Karpas-422 (cell line): ENCODE measurements around the gene ANKRD52. TPM values are rescaled to one million over a fixed set of nuclear protein-coding genes. Genes with fewer than 3 reads are reported as not detected.
"Not testable (repeated sequence)": the region's sequence is repeated elsewhere in the genome, so short reads cannot be mapped to it uniquely, and the experiment has no call there.

ENCODE experiments used
- DNase-seq: peaks from one replicate; pipeline ENCODE4 v3.0.0-alpha.2; 2015
- H2AFZ ChIP-seq: fragments of 200-600 bp; sonication (generic); 2 replicates; pipeline ENCODE4 v1.6.1; 2014; ENCODE audit warnings: antibody characterized with exemption, low read length, mixed read lengths
- H3K27ac ChIP-seq: fragments of 200-600 bp; sonication (generic); 2 replicates; pipeline ENCODE4 v1.5.1; 2014; ENCODE audit warnings: mild to moderate bottlenecking, low read length, moderate library complexity
- H3K27me3 ChIP-seq: fragments of 200-600 bp; sonication (generic); 2 replicates; pipeline ENCODE4 v1.6.1; 2014; ENCODE audit warnings: low read length, mixed read lengths
- H3K36me3 ChIP-seq: fragments of 200-600 bp; sonication (generic); 2 replicates; pipeline ENCODE4 v1.6.1; 2014; ENCODE audit warnings: low read length, mixed read lengths; ENCODE audit not compliant: insufficient read depth
- H3K4me1 ChIP-seq: fragments of 200-600 bp; sonication (generic); 2 replicates; pipeline ENCODE4 v1.6.1; 2014; ENCODE audit warnings: mild to moderate bottlenecking, low read length, mixed read lengths
- H3K4me2 ChIP-seq: fragments of 200-600 bp; sonication (generic); 2 replicates; pipeline ENCODE4 v1.6.1; 2014; ENCODE audit warnings: low read length, low read depth, mild to moderate bottlenecking; ENCODE audit not compliant: poor library complexity, severe bottlenecking
- H3K4me3 ChIP-seq: fragments of 200-600 bp; sonication (generic); 2 replicates; pipeline ENCODE4 v1.5.1; 2014; ENCODE audit warnings: mild to moderate bottlenecking, antibody characterized with exemption, low read length, mixed read lengths
- H3K79me2 ChIP-seq: fragments of 200-600 bp; sonication (generic); 2 replicates; pipeline ENCODE4 v1.6.1; 2014; ENCODE audit warnings: mild to moderate bottlenecking, low read length, mixed read lengths
- H3K9ac ChIP-seq: fragments of 200-600 bp; sonication (generic); 2 replicates; pipeline ENCODE4 v1.6.0; 2014; ENCODE audit warnings: low read length
- H3K9me2 ChIP-seq: fragments of 200-600 bp; sonication (generic), shearing (Covaris generic); replicated peaks from 2 replicates; pipeline ENCODE4 v1.6.0; 2014; ENCODE audit warnings: mild to moderate bottlenecking, low read length, moderate library complexity; ENCODE audit not compliant: insufficient read depth
- H3K9me3 ChIP-seq: fragments of 300-700, 200-600 bp; sonication (generic); 2 replicates; pipeline ENCODE4 v1.6.1; 2014; ENCODE audit warnings: low read length, mixed read lengths
- H4K20me1 ChIP-seq: fragments of 200-600 bp; sonication (generic); 2 replicates; pipeline ENCODE4 v1.6.1; 2014; ENCODE audit warnings: mild to moderate bottlenecking, antibody characterized with exemption, low read length, low read depth; ENCODE audit not compliant: insufficient read depth
- total RNA-seq: library from RNA; depleted of rRNA; stranded (reverse); fragments of >200 nt; shearing (Covaris generic); gene quantifications from 2 replicates; pipeline ENCODE4 v1.2.3, GENCODE V29; 2014; ENCODE audit warnings: low replicate concordance

Gene ANKRD52
- total RNA-seq, 1 experiment from 2014 or later, result 14.3 TPM

- Histone ChIP-seq H3K4me2 (no peak overlapping the region), H3K9me3 (no peaks in the 10 kb centered on the region), H3K79me2 (peaks cover 13% of the 10 kb centered on the region; the same call in 1 of the 2 replicates), H3K27me3 (no peaks in the 10 kb centered on the region), H3K4me1 (no peaks in the 10 kb centered on the region), H4K20me1 (no peaks in the 10 kb centered on the region), H3K36me3 (peaks cover 52% of the 10 kb centered on the region), H3K4me3 (no peak overlapping the region), H3K9ac (no peak overlapping the region), H3K9me2 (no peaks in the 10 kb centered on the region), H2AFZ (no peak overlapping the region), H3K27ac (no peak overlapping the region)
- no peak for DNase-seq
Observed at GRCh38 chr12:56282579-56282978, 24.4 kb upstream of the ANKRD52 start.

- no peaks in the 10 kb centered on the region for H3K9me3 ChIP-seq
- H2AFZ ChIP-seq, result no peak overlapping the region
- H3K9ac ChIP-seq, result no peak overlapping the region
- DNase-seq, result no peak
- peaks cover 13% of the 10 kb centered on the region; the same call in 1 of the 2 replicates for H3K79me2 ChIP-seq
- no peak overlapping the region for H3K27ac ChIP-seq
- no peaks in the 10 kb centered on the region for H3K27me3 ChIP-seq
- peaks cover 52% of the 10 kb centered on the region for H3K36me3 ChIP-seq
- H3K4me1 ChIP-seq, result no peaks in the 10 kb centered on the region
- no peaks in the 10 kb centered on the region for H3K9me2 ChIP-seq
- no peaks in the 10 kb centered on the region for H4K20me1 ChIP-seq
- H3K4me3 ChIP-seq, result no peak overlapping the region
- H3K4me2 ChIP-seq, result no peak overlapping the region
Observed at GRCh38 chr12:56282030-56282429, 23.8 kb upstream of the ANKRD52 start.

- Histone ChIP-seq H3K27ac (no peak overlapping the region), H2AFZ (no peak overlapping the region), H3K9ac (no peak overlapping the region), H3K27me3 (no peaks in the 10 kb centered on the region), H3K9me2 (no peaks in the 10 kb centered on the region), H4K20me1 (no peaks in the 10 kb centered on the region), H3K79me2 (peaks cover 4% of the 10 kb centered on the region; the same call in 1 of the 2 replicates), H3K4me1 (no peaks in the 10 kb centered on the region), H3K36me3 (peaks cover 47% of the 10 kb centered on the region), H3K9me3 (no peaks in the 10 kb centered on the region), H3K4me2 (no peak overlapping the region), H3K4me3 (no peak overlapping the region)
- no peak for DNase-seq
Observed at GRCh38 chr12:56280849-56281248, 22.7 kb upstream of the ANKRD52 start.

GRCh38 chr12:56278905-56279304 is 20.7 kb upstream of the ANKRD52 start:
- DNase-seq, result no peak
- no peaks in the 10 kb centered on the region for H3K4me1 ChIP-seq
- H3K27me3 ChIP-seq, result no peaks in the 10 kb centered on the region
- no peak overlapping the region for H3K4me2 ChIP-seq
- H3K79me2 ChIP-seq, result 0 out of 2 replicates have a peak, but pooled peaks cover 2% of the 10 kb centered on the region
- H4K20me1 ChIP-seq, result no peaks in the 10 kb centered on the region
- H3K9me2 ChIP-seq, result no peaks in the 10 kb centered on the region
- H3K27ac ChIP-seq, result no peak overlapping the region
- H3K36me3 ChIP-seq, result peaks cover 53% of the 10 kb centered on the region
- no peak overlapping the region for H3K9ac ChIP-seq
- no peak overlapping the region for H2AFZ ChIP-seq
- no peaks in the 10 kb centered on the region for H3K9me3 ChIP-seq
- H3K4me3 ChIP-seq, result no peak overlapping the region

GRCh38 chr12:56274299-56274698 is 16.1 kb upstream of the ANKRD52 start:
- Histone ChIP-seq H3K4me3 (no peak overlapping the region), H3K36me3 (peaks cover 38% of the 10 kb centered on the region), H3K9me3 (no peaks in the 10 kb centered on the region), H3K9me2 (no peaks in the 10 kb centered on the region), H3K27me3 (no peaks in the 10 kb centered on the region), H4K20me1 (no peaks in the 10 kb centered on the region), H3K27ac (no peak overlapping the region), H3K79me2 (0 out of 2 replicates have a peak, but pooled peaks cover 2% of the 10 kb centered on the region), H3K9ac (no peak overlapping the region), H2AFZ (no peak overlapping the region), H3K4me2 (no peak overlapping the region), H3K4me1 (no peaks in the 10 kb centered on the region)
- DNase-seq, result no peak

- H3K27ac ChIP-seq, H3K4me2 ChIP-seq, H3K27me3 ChIP-seq, H3K9me2 ChIP-seq, H3K79me2 ChIP-seq, DNase-seq, H3K4me1 ChIP-seq, H4K20me1 ChIP-seq, H3K9ac ChIP-seq, H3K9me3 ChIP-seq, H3K4me3 ChIP-seq, H2AFZ ChIP-seq: not testable (repeated sequence)
- peaks cover 28% of the 10 kb centered on the region for H3K36me3 ChIP-seq
Observed at GRCh38 chr12:56272468-56272867, 14.3 kb upstream of the ANKRD52 start.

- Histone ChIP-seq H3K9me2 (no peaks in the 10 kb centered on the region), H3K27ac (no peak overlapping the region), H3K27me3 (no peaks in the 10 kb centered on the region), H4K20me1 (no peaks in the 10 kb centered on the region), H3K4me2 (no peak overlapping the region), H2AFZ (no peak overlapping the region), H3K9me3 (no peaks in the 10 kb centered on the region), H3K4me1 (peaks cover 14% of the 10 kb centered on the region), H3K9ac (no peak overlapping the region), H3K36me3 (peaks cover 26% of the 10 kb centered on the region), H3K79me2 (peaks cover 8% of the 10 kb centered on the region), H3K4me3 (no peak overlapping the region)
- peak; percentile 54 for DNase-seq
Observed at GRCh38 chr12:56271031-56271430, 12.8 kb upstream of the ANKRD52 start.

- no peaks in the 10 kb centered on the region for H3K9me2 ChIP-seq
- H3K4me3 ChIP-seq, result peak overlapping the region; percentile 86
- peak overlapping the region; percentile 97 for H3K4me2 ChIP-seq
- peak overlapping the region; percentile 64 for H2AFZ ChIP-seq
- peak overlapping the region; percentile 71 for H3K27ac ChIP-seq
- H3K4me1 ChIP-seq, result peaks cover 18% of the 10 kb centered on the region
- H3K9me3 ChIP-seq, result no peaks in the 10 kb centered on the region
- H3K9ac ChIP-seq, result peak overlapping the region; percentile 89
- H4K20me1 ChIP-seq, result no peaks in the 10 kb centered on the region
- H3K79me2 ChIP-seq, result peaks cover 8% of the 10 kb centered on the region
- H3K27me3 ChIP-seq, result no peaks in the 10 kb centered on the region
- DNase-seq, result no peak
- H3K36me3 ChIP-seq, result peaks cover 4% of the 10 kb centered on the region; the same call in 1 of the 2 replicates
Observed at GRCh38 chr12:56267443-56268071, 9.4 kb upstream of the ANKRD52 start.
